ENCODE measurements around the gene AMACR.

- TF ChIP-seq CTCF (IDR thresholded peaks at IDR 0.05; ENCODE audit: extremely low read depth in 1 of 2, insufficient read depth in 1 of 2, low read depth in 1 of 2, low read length in 2 of 2), result no peak
- no peak for TF ChIP-seq EZH2 (IDR thresholded peaks at IDR 0.05; ENCODE audit: borderline replicate concordance, low read depth, low read length, severe bottlenecking)
- no peak for TF ChIP-seq POLR2A (IDR thresholded peaks at IDR 0.05; ENCODE audit: low read depth, low read length)
- TF ChIP-seq MAX (IDR thresholded peaks at IDR 0.05; ENCODE audit: insufficient read depth, insufficient read length), result no peak
- TF ChIP-seq POLR2AphosphoS5 (IDR thresholded peaks at IDR 0.05; ENCODE audit: insufficient read depth, low read depth, low read length), result no peak
- TF ChIP-seq JUN (IDR thresholded peaks at IDR 0.05; ENCODE audit: borderline replicate concordance, insufficient read depth, insufficient read length, low read depth), result no peak
These were observed 49.7 kb upstream of the AMACR start for GRCh38 chr5:34057569-34057968.
